Stimulated activated CD8-positive, alpha-beta memory T cell treated with anti-CD3 and anti-CD28 coated beads, Interleukin-4, amount 100 ng/mL, for 1 hour (primary cell): ENCODE data around the gene SUMO3.

Experiments used
- DNase-seq, 2 donors: peaks; one replicate each; pipeline ENCODE4 v3.0.0-alpha.2; 2020; ENCODE audit warnings: low read depth in 2 of 2, low spot score in 1 of 2

Gene SUMO3

DNA sequence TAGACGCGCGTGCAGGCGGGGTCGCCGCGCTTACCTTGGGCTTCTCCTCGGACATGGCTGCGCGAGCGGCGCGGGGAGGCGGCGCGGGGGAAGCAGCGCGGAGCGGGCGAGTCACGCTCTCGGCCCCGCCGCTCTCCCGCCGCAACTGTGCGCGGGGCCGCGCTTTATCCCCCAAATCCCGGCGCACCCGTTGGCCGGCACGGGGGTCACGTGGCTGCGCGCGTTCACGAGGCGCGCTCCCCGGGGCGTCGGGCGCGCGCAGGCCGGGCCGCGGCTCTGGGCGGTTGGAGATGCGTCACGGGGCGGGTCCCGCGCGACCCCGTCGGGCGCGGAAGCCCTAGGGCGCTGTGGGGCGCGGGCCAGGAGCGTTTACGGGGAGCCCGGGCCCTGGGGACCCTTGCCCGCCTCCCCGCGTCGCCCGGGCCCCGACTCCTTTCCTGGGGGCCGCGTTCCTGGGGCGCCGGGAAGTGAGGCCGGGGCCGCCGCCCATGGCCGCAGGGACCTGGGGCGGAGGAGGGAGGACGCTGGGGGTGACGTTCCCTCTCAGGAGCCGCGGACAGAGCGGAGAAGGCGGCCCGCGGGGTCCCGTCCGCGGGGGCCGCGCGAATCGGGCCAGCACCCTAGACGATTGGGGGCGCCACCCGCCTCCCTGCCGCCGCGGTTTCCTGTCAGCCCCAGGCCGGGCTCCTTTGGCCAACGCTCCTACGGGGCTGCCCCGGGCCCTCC, at the start of gene SUMO3:
SUMO3 (minus strand) TSS at position 149 of the 726 bp plus-strand sequence; CDS start at position 55, 94 bp downstream.
- DNase-seq, result peak; percentile 46 to 71

DNA sequence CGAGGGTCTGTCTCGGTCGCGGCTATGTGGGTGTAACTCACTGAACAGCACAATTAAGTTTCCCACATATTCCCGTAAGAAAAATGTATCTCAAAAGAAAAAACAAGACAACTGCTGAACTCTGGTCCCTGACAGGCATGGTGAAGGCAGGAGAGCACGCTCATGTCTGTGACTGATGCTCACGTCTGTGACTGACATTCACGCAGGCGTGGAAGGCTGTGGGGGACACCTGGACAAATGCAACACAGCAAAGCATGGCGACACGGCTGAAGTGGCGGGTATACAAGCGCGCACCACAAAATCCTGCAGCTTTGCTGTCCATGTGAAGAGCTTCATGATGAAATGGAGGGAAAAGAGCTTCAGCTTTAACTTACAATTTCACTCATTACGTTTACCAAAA, 49.6 kb upstream of the SUMO3 start:
- no peak for DNase-seq

DNA sequence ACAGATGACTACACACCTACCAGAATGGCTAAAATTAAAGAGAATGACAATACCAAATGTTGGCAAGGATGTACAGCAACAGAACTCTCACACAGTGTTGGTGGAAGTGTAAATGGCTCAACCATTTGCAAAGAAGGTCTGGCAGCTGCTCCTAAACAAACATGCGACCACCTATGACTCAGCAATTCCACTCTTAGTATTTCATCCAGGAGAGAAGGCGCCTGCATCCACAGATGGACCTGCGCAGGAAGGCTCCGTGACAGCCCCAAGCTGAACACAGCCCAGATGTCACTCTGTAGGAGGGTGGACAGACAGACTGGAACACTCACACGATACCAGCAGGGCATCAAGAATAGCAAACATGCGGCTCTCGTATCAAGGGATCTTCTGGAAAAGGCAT, 48.9 kb upstream of the SUMO3 start:
- DNase-seq, result no peak

- DNase-seq, result no peak
Measured at GRCh38 chr21:44865561-44866280, 47.9 kb upstream of the SUMO3 start.

DNA sequence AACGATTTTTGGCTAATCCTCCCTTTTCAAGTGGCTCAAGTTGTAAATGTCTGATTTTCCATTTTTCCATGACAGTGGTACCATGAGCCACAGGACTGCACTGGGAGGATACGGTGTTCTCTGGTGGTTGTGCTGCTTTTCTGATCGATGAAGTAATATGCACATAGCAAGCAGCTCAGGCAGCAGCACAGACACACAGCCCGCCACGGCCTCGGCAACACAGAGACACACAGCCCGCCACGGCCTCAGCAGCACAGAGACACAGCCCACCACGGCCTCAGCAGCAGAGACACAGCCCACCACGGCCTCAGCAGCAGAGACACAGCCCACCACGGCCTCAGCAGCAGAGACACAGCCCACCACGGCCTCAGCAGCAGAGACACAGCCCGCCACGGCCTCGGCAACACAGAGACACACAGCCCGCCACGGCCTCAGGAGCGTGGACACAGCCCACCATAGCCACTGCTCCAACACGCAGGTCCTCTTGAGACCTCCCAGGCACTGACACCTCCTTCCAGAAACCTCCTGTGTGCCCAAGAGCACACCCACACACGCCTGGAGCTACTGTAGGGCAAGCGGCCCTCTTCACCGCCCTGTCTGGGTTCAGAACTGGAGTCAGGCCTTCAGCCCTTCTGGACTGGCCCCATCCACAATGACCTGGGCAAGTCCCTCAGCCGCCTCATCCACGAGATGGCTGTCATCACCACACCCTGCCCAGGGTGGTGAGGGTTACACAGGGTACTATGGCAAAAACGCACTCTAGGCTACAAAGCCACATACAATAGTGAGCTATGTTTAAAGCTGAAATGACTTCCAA, 45.2 kb upstream of the SUMO3 start:
- no peak for DNase-seq

DNA sequence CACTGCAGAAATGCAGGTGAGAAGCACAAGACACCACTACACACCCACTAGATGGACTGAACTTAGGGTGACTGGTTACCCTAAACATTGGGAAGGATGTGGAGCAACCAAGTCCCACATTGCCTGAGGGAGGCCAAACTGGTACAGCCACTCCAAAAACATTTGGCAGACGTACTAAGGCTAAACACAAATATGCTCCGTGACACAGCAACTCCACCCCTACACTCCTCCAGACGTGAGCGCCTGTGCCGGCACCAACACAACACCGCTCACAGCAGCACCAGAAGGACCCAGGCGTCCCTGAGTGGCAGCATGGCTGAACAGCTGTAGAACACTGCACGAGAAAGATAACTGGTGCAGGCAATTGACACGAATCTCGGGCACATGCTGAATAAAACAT, 40.9 kb upstream of the SUMO3 start:
- no peak for DNase-seq

DNA sequence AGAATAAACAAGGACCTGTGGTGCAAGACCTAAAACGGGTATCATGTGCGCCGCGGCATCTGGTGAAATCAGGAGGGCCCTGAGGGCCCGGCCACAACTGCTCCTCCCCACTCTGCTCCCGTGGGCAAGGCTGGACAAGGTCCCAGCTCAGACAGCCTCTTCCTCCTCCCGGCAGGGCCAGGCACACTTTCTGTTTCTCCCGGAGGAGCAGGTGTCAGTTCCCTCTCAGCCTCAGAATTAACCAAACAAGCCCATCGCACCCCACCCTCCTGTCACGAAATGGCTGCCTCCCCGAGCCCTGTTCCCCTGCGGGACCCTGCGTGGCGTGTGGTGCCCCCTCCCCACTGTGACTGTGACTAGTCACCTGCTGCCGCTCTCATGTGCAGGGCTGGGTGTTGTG, 40.4 kb upstream of the SUMO3 start:
- DNase-seq, result no peak

DNA sequence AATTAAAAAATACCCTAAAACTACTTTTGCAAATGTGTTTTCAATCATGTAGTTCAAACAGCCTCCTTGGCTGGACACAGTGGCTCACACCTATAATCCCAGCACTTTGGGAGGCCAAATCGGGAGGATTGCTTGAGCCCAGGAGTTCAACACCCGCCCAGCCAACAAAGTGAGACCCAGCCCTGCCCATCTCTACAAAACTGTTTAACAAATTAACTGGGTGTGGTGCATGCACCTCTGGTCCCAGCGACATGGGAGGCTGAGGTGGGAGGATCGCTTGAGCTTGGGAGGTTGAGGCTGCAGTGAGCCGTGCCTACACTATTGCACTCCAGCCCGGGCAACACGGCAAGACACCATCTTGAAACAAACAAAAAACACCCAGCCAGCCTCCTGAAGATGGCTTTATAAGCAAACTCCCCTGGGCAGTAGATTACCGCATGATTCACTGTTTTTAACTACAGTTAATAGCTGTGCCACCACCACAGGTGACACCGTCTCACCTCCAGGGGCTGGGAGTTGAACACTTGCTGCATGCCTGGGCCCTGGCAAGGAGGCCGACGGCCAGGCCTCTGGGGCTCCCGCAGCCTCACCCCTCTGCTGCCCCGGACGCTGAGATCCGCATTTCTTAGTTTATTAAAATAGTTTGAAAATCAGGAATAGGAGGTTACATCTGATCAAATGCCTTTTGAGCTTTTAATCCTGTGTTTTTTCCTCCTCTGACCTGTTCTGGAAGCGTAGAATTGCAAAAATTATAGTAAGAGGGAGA, 39.4 kb upstream of the SUMO3 start:
- DNase-seq, result no peak

DNA sequence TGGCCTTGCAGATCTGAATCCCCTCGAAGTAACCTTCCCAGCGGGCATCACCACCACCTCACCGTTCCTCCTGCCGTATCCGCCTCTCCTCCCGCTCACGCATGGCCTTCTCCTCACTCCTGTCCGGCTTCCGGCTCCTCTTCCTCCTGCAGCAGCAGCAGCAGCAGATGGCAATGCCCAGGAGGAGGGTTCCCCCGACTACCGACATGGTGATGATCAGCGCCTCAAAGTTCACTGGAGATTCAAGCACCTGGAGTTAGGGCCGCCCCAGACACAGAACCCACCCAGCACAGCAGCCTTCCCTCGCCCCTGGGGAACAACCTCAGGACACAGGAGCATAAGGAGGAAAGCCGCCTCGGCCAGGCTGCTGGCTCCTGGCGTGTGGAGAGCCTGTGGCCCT, 38.3 kb upstream of the SUMO3 start:
- DNase-seq, result no peak

DNA sequence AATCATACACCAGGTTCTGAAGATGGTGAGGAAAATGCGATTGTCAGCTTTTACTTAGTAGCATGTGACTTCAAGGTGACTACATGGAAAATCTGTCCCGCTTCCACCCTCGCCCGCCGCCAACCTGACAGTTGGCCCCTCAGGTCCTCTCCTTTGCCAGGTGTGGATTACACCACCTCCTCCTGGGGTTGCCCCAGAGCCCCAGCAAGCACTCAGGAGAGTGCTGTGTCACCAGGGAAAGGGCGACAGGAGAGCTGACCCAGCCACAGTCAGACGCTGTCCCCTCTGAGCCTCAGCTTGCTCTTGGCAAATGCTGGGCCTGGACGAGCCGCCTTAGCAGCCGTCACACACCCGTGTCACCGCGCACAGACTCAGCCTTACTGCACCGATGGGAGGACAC, 37.7 kb upstream of the SUMO3 start:
- no peak for DNase-seq

GRCh38 chr21:44854664-44855446, 37.0 kb upstream of the SUMO3 start:
- DNase-seq, result no peak

- no peak for DNase-seq
Measured at GRCh38 chr21:44854391-44854663, 36.5 kb upstream of the SUMO3 start.

DNA sequence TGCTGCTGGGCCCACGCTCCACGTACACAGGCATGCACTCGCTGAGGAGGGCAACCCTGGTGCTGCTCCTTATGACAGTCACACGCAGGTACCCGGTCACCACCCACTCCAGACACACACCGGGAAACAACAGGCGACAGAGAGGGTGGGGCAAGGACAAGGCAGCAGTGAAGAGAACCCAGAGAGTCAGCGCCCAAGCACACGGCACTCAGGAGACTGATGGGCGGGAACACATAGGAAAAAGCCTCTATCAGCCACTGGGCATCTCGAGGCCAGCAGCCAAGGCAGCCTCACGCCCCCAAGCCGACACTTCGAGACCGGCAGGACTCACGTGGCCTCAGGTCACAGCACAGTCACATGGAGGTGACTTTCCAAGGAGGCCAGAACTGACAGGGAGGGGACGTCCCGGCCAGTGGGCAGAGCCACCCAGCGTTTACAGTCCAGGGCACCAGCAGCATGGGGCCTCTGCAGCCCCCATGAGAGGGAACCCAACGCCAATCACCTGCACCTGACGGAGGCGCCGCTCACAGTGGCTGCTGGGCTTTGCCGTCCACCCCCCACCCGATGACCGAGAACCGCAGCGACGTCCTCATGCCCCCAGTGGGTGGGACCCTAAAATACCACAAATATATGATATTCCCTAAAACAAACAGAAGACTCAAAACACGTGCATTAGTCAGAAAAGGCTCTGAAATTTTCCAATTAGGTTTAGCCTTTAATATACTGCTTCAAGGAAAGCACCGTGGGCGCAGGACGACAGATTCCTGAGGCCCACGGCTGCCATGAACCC, 35.9 kb upstream of the SUMO3 start:
- no peak for DNase-seq

DNA sequence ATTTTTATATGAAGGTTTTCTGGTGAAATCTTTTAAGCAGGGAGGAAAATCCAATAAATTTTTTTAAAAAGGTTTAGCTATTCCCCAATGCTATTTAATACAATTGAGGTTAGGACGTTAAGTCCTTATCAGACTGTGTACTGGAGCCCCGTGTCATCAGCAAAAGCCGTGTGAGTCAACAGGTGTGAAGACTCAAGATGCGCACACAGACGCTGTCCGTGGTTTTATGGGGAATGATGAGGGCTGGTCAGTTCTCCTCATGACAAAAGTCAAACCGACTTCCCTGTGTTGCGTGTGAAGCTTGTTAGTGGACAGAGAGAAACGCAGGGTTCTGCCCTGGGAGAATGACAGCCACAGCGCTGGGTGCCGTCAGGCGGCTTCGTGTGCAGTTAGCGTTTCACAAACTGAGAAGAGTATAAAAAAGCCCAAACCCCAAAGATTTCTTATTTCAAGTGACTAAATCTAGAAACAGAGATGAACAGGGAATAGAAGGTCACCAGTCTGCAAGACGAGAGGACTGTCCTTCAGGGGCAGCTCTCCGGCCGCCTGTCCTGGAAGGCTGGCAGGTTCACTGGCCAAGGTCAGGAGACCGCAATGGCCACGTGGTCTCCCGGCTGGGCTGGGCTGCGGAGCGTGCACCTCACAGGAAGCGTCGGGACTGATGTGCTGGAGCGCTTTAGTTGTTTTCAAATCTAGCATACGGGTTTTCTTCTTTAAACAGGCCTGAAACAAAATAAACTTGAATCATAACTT, 33.2 kb upstream of the SUMO3 start:
- DNase-seq, result no peak

DNA sequence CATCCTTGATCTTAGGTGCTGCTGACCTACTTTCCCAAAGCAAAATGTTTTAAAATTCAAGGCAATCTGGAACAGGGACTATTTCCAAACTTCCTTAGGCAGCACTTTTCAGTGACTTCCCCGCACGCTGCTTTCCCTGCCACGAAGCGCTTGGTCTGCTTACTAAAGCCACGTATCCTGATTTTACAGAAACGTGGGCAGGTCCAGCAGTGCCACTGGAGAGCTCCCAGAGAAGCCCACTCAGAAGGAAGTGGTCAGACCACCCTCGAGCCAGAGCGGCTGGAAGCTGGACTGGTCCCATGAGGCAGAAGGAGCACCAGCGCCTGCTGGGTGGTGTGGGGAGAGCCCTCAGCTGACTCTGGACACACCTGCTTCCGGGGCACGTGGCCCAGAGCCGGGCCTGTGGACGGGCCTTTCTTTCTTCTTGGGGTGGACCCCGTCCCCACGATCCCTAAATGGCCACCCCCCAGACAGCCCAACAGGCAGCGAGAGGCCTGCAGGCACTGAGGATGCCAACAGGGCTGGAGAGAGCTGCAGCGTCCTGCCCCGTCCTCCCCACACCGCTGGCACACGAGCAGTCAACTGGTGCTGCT, 32.4 kb upstream of the SUMO3 start:
- DNase-seq, result no peak

DNA sequence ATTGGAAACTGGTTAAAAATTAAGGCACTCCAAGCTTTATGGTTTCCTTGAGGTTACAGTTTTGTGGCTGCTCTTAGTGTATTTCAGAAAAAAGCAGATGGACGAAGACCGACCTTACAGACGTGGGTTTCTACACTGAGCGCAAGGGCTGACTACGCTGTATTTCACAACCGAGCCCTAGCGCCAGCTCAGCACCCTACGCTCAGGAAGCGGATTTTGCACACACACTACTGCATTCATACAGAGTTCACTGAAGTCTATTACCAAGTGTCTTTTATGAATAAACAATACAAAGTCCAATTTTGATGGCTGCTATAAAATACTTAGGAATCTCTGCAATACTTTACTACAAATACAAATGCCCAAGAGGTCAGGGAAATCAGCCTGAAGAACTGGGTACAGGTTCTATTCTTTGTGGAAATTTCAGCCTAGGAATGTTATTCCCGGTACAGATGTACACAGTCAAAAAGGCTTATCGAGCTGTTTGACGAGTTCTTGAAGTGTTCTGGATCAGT, 31.8 kb upstream of the SUMO3 start:
- no peak for DNase-seq

DNA sequence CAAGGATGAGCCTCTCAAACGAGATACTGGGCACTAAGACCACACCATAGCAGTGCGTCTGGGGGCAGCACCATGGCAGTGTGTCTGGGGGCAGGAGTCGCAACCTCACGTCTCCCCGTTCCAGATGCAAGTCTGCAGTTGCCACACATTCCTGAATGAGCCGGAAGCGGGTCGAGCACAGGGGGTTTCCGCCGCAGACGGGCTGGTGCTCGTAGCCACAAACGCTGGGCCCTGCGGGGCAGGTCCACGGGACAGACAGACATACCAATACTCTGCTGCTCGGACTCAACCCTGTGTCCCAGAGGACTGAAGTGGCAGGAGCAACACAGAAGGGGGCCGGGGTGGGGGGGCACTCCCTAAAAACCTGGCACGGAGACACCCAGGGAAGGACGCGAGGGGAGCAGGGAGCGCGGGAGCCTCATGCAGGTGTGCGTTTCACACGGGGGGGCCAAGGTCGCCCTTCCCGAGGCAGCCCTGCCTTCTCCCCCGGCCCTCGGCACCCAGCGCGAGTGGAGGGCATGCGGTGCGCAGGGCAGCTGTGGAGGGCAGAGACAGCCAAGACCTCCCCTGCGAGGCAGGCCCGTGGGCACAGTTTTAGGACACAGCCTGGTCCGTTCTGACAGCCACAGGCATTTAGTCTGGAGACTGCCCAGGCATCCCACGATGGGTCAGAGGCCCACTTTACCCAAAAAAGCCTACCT, 31.1 kb upstream of the SUMO3 start:
- no peak for DNase-seq
